GM21515 (cell line): ENCODE results near the gene FOXO1.
A peak's percentile ranks its signal among the peaks of the same experiment; 100 is the strongest.

Experiments used
- ATAC-seq: cut with Tn5 transposase; IDR thresholded peaks from one replicate; pipeline ENCODE4 v1.9.1; 2021; ENCODE audit not compliant: unreplicated experiment

FOXO1 gene

DNA sequence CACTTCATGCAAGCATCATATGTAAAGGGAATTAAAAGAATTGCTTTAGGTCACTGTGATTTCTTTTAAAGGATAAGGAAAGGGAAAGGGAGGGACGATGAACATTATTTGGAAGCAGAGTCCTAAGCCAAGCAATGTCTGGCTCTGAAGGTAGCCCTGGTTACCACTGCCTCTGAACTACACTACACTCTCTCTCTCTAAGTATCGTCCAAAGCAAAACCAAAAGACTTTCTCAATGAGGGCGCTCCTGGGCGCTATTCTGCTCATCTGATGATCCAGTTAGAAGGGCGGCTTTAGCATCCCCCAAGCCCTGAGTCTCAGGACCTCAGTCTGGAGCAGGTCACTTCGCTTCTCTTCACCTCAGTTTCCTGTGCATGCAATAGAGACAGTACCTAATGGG lies 26.2 kb downstream of the FOXO1 start:
- no peak for ATAC-seq

GRCh38 chr13:40639221-40639681 lies 27.2 kb downstream of the FOXO1 start:
- no peak for ATAC-seq

- no peak for ATAC-seq
These were observed 28.8 kb downstream of the FOXO1 start for GRCh38 chr13:40637643-40638042.

GRCh38 chr13:40635315-40635995 lies 31.0 kb downstream of the FOXO1 start:
- no peak for ATAC-seq

DNA sequence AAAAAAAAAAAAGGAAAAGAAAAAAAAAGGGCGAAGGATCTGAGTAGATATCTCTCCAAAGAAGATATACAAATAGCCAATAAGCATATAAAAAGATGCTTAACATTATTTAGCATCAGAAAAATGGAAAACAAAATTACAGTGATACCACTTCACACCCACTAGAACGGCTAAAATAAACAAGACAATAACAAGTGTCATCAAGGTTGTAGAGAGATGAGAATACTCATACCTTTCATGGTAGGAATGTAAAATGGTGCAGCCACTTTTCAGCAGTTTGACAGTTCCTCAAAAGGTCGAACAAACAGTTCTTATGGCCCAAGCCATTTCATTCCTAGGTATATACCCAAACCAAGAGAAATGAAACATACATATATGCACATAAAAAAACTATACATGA lies 33.5 kb downstream of the FOXO1 start:
- ATAC-seq, result no peak

DNA sequence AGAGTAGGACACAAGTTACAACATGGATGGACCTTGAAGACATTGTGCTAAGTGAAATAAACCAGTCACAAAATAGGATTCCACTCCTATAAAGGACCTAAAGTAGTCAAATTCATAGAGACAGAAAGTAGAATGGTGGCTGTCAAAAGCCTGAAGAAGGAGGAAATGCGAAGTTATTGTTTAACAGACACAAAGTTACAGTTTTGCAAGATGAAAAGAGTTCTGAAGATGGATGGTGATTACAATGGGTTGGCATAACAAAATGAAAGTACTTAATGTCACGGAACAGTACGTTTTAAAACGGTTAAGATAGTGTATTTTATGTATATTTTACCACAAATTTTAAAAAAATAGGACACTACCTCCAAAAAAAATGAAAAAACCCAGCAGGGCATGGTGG lies 34.8 kb downstream of the FOXO1 start:
- no peak for ATAC-seq

GRCh38 chr13:40629678-40630384 lies 36.6 kb downstream of the FOXO1 start:
- ATAC-seq, result peak; percentile 79

GRCh38 chr13:40626977-40627376 lies 39.5 kb downstream of the FOXO1 start:
- no peak for ATAC-seq

GRCh38 chr13:40626561-40626960 lies 39.9 kb downstream of the FOXO1 start:
- ATAC-seq, result no peak

DNA sequence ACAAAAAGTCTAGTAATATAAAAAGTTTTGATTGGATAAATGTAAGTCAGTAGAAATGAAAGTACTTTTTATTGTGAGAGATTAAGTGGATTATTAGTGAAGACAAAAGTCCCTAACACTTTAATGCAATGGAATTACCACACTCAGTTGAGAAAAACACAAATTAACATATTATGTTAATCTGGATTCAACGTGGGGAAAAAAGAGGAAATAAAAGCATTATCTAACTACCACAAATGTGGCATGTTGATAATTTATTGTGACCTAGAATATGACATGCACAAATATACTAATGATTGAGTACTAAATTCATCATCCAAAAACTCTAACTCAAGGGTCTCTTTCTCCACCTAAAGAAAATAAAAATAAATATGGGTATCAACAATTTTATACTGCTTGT lies 41.5 kb downstream of the FOXO1 start:
- ATAC-seq, result no peak

- no peak for ATAC-seq
These were observed 42.1 kb downstream of the FOXO1 start for GRCh38 chr13:40624383-40624782.

DNA sequence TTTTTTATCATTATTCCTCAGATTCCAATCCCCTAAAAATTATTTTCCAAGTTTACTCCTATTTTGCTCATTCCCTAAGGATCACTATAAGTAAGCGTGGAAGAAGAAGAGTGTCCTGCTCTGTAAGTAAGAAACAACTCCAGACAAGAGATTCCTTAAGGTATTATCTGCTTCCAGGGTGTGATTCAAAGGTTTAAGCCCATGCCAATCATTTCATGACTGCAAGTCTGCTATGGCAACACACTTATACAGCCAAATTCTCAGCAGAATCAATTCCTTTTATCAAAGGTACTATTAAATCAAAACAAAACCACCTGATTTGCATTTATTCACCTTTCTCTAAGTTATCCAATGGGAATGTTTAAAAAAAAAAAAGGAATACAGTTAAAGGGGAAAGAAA lies 43.7 kb downstream of the FOXO1 start:
- no peak for ATAC-seq

DNA sequence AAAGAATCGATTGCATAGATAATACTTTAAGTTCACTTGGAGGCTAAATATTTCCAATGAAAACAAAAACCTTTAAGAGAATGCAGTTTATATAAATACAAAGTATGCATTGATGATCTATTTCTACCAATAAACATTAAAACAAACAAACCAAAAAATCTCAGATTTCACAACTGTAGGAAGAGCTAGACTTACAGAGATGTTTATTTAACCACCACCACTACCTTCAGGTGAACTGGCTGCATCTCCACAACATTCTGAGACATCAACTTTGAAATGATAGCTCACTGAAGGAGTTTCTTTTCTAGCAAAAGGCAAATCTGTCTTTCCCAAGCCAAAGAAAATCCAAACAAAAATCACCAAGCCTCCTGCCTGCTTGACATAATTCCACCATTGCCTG lies 44.2 kb downstream of the FOXO1 start:
- no peak for ATAC-seq

GRCh38 chr13:40619479-40619814 lies 47.0 kb downstream of the FOXO1 start:
- no peak for ATAC-seq

- ATAC-seq, result no peak
These were observed 47.6 kb downstream of the FOXO1 start for GRCh38 chr13:40618581-40619478.

DNA sequence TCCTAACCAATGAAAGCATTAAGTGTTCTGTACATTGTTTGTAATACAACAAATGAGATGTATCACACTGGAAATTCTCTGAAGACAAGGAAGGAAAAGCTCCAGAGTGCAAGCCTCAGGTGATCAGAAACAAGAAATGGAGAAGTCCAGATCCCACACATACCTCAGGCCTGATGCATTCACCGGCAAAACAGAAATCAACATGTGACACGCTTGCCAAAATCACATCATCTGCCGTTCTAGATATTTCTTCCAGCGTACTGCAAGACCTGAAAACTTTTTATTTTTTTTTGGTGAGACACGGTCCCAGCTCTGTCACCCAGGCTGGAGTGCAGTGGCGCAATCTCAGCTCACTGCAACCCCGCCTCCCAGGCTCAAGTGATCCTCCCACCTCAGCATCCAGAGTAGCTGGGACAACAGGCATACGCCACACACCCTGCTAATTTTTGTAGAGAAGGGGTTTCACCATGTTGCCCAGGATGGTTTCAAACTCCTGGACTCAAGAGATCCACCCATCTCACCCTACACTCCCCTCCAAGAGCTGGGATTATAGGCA lies 48.6 kb downstream of the FOXO1 start:
- no peak for ATAC-seq

- ATAC-seq, result no peak
These were observed 50.8 kb downstream of the FOXO1 start for GRCh38 chr13:40615619-40616018.

GRCh38 chr13:40613914-40614313 lies 52.5 kb downstream of the FOXO1 start:
- no peak for ATAC-seq

- peak; percentile 92 for ATAC-seq
These were observed 53.1 kb downstream of the FOXO1 start for GRCh38 chr13:40613192-40613818.

- ATAC-seq, result no peak
These were observed 54.4 kb downstream of the FOXO1 start for GRCh38 chr13:40612041-40612440.

- no peak for ATAC-seq
These were observed 54.8 kb downstream of the FOXO1 start for GRCh38 chr13:40611635-40612034.
